Mucosa of descending colon (tissue), 3 donors: ENCODE measurements around the gene CDC45. TPM values are rescaled to one million over a fixed set of nuclear protein-coding genes. Genes with fewer than 3 reads are reported as not detected.

Experiments used
- ATAC-seq: fragments of 200-7000 bp; cut with Tn5 transposase; one replicate; pipeline ENCODE4 v1.9.1; 2020; ENCODE audit warnings: mild to moderate bottlenecking, moderate library complexity
- DNase-seq, 3 donors: peaks; one replicate each; pipeline ENCODE4 v3.0.0-alpha.2; 2020
- H3K36me3 ChIP-seq: fragments of 200-600 bp; one replicate; pipeline ENCODE4 v1.8.0; 2021; ENCODE audit warnings: low read depth, mild to moderate bottlenecking
- H3K4me1 ChIP-seq: fragments of 200-600 bp; one replicate; pipeline ENCODE4 v1.8.0; 2021; ENCODE audit warnings: low read depth, mild to moderate bottlenecking
- H3K4me3 ChIP-seq: fragments of 200-600 bp; one replicate; pipeline ENCODE4 v1.8.0; 2021; ENCODE audit warnings: mild to moderate bottlenecking
- H3K9me3 ChIP-seq: fragments of 200-600 bp; one replicate; pipeline ENCODE4 v1.8.0; 2021; ENCODE audit warnings: mild to moderate bottlenecking
- intact Hi-C, 2 donors: fragments of 100-400 bp; cut with DNase I in 1 of 2; cut with micrococcal nuclease in 1 of 2; formaldehyde crosslinking; loops; one replicate each; pipeline versions ENCODE4 v1.11.0 to v1.11.1; 2022; cut with DNase I, micrococcal nuclease
- total RNA-seq, 3 donors: library from RNA; stranded (reverse); fragmentation: NEBNext Ultra II Directional in 2 of 3; extraction: Animal tissue kit (Norgen Biotek cat#: 25700) in 2 of 3; gene quantifications; one replicate each; pipeline versions ENCODE4 v1.2.1 to v1.2.4, GENCODE V29; 2021 to 2023
- TF ChIP-seq, protein P1 (sequence below): fragments of 200-600 bp; IDR thresholded peaks from one replicate; pipeline ENCODE4 v1.8.0; 2022; ENCODE audit warnings: antibody characterized with exemption, mild to moderate bottlenecking
- donor health status: DM: no; HTN: no; CAD: no; lungs with moderate emphysema.
- donor health status: DM: no; HTN: no; CAD: no.
- donor health status: DM: no; HTN: yes; CAD: no.

The CDC45 gene
- total RNA-seq, 3 donors from 2014 or later, result 2.2 to 13.9 (median 2.8) TPM

GRCh38 chr22:19463491-19464469, 15.9 kb upstream of the CDC45 start:
- TF ChIP-seq, protein P1, sequence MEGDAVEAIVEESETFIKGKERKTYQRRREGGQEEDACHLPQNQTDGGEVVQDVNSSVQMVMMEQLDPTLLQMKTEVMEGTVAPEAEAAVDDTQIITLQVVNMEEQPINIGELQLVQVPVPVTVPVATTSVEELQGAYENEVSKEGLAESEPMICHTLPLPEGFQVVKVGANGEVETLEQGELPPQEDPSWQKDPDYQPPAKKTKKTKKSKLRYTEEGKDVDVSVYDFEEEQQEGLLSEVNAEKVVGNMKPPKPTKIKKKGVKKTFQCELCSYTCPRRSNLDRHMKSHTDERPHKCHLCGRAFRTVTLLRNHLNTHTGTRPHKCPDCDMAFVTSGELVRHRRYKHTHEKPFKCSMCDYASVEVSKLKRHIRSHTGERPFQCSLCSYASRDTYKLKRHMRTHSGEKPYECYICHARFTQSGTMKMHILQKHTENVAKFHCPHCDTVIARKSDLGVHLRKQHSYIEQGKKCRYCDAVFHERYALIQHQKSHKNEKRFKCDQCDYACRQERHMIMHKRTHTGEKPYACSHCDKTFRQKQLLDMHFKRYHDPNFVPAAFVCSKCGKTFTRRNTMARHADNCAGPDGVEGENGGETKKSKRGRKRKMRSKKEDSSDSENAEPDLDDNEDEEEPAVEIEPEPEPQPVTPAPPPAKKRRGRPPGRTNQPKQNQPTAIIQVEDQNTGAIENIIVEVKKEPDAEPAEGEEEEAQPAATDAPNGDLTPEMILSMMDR, result no peak
- Histone ChIP-seq H3K4me1 (no peaks in the 10 kb centered on the region), H3K36me3 (peaks cover 16% of the 10 kb centered on the region), H3K9me3 (no peaks in the 10 kb centered on the region), H3K4me3 (no peak overlapping the region)
- ATAC-seq (no peak), DNase-seq (no peak)
- intact Hi-C loops, result no loop called here

DNA sequence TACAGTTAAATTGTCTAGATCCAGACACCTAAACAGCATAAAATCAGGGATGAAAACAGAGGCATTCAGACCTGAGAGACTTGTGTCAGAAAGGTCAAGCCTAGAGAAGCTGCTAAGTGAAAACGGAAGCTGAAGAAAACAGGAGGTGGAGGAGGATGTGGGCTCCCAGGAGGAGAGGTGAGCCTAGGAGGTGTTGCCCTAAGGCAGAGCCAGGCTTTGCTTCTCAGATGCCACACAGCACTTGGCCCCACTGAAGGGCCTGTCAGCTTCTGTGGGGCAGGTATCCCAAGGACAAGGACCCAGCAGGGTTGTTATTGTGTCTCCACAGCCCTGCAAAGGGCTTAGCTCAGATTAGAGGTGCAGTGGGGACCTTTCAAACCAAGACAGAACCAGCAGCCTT, 15.2 kb upstream of the CDC45 start:
- Histone ChIP-seq H3K36me3 (peaks cover 16% of the 10 kb centered on the region), H3K9me3 (no peaks in the 10 kb centered on the region), H3K4me3 (no peak overlapping the region), H3K4me1 (no peaks in the 10 kb centered on the region)
- intact Hi-C loops, result no loop called here
- DNase-seq (no peak), ATAC-seq (no peak)
- TF ChIP-seq, protein P1, result no peak

DNA sequence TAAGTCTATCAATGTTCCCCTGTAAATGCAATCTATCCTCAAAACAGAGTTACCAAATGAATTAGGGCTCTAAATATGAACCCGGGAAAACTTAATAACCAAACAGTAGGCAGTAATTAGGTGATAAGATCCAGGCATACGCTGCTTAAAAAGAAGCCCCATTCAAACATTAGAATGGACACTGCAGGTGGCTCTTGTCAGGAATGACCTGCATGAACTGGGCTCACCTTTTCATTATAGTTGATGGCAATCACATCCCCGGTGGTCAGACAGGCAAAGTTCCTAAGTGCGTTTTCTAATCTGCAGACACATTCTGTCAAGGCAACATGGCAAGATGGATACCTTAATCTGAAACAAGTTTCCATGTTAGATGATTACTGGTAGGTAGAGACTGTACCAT, 14.7 kb upstream of the CDC45 start:
- peaks cover 16% of the 10 kb centered on the region for H3K36me3 ChIP-seq
- DNase-seq (no peak), ATAC-seq (no peak)
- H3K4me1 ChIP-seq, result no peaks in the 10 kb centered on the region
- TF ChIP-seq, protein P1, result no peak
- intact Hi-C loops, result no loop called here
- H3K9me3 ChIP-seq, result no peaks in the 10 kb centered on the region
- H3K4me3 ChIP-seq, result no peak overlapping the region

DNA sequence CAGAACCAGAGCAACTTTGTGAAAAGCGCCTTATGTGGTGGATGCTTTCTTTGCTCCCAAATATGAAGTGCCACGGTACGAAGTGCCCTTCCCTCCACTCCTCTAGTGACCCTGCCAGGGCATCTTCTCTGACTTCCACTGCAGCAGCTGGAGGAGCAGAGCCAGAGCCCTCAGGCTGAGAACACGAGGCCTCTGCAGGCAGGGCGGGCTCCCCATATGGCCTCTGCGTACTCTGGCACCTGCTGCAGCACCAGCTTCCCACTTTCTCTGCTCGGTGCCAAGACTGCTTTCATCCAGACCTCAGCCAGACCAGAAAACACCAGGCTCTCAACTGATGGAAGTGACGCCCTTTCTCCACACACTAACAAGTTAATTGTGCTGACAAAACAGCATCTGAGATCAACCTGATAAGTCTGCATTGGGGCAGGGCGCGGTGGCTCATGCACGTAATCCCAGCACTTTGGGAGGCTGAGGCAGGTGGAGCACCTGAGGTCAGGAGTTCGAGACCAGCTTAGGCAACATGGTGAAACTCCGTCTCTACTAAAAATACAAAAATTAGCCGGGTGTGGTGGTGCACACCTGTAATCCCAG, 13.5 kb upstream of the CDC45 start:
- Histone ChIP-seq H3K36me3 (peaks cover 18% of the 10 kb centered on the region), H3K4me1 (no peaks in the 10 kb centered on the region), H3K9me3 (no peaks in the 10 kb centered on the region), H3K4me3 (no peak overlapping the region)
- intact Hi-C loops, result no loop called here
- DNase-seq, result no peak
- TF ChIP-seq, protein P1, result no peak
- no peak for ATAC-seq

GRCh38 chr22:19466848-19467752, 12.6 kb upstream of the CDC45 start:
- Histone ChIP-seq H3K36me3 (peaks cover 25% of the 10 kb centered on the region), H3K9me3 (no peaks in the 10 kb centered on the region), H3K4me3 (no peak overlapping the region), H3K4me1 (no peaks in the 10 kb centered on the region)
- intact Hi-C loops, result no loop called here
- DNase-seq, result no peak
- no peak for ATAC-seq
- TF ChIP-seq, protein P1, result no peak
